HG03442 (cell line): Measurements from ENCODE around the gene NGFR.

Experiments used
- ATAC-seq: cut with Tn5 transposase; IDR thresholded peaks from one replicate; pipeline ENCODE4 v1.9.1; 2021; ENCODE audit warnings: mild to moderate bottlenecking, moderate library complexity; ENCODE audit not compliant: unreplicated experiment

Gene NGFR, protein sequence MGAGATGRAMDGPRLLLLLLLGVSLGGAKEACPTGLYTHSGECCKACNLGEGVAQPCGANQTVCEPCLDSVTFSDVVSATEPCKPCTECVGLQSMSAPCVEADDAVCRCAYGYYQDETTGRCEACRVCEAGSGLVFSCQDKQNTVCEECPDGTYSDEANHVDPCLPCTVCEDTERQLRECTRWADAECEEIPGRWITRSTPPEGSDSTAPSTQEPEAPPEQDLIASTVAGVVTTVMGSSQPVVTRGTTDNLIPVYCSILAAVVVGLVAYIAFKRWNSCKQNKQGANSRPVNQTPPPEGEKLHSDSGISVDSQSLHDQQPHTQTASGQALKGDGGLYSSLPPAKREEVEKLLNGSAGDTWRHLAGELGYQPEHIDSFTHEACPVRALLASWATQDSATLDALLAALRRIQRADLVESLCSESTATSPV

GRCh38 chr17:49494986-49495841 lies at the start of gene NGFR:
NGFR (plus strand) TSS chr17:49495293; CDS start chr17:49495418, 125 bp downstream.
- ATAC-seq = no peak

- no peak for ATAC-seq
Measured at GRCh38 chr17:49445591-49445990, 49.5 kb upstream of the NGFR start.

DNA sequence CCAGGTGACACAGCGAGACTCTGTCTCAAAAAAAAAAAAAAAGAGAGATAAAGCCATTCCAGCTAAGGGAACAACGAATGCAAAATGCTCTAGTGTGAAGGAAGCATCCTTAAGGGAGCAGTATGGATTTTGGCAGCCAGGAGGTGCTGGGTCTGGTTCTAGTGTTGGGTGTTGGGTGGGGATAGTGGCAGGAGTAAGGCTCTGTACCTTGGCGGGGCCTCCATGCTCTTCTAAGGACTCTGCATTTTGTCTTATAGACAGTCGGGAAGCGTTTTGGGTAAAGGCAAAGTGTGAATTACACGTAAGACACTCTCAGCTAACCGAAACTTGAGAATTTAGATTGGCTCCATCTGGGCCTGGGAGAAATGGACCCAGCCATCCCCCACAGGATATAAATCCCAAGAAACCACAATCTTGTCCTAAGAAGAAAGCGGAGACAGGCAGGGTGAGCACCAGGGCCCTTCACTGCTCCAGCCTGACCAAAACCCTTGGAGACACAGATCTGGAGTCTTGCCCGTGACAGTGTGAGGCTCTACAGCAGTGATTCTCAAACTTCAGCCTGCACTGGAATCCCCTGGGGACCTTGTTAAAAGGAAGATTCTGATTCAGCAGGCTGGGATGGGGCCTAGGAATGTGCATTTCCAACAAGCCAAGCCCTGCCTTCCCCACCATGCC lies 47.3 kb upstream of the NGFR start:
- no peak for ATAC-seq

DNA sequence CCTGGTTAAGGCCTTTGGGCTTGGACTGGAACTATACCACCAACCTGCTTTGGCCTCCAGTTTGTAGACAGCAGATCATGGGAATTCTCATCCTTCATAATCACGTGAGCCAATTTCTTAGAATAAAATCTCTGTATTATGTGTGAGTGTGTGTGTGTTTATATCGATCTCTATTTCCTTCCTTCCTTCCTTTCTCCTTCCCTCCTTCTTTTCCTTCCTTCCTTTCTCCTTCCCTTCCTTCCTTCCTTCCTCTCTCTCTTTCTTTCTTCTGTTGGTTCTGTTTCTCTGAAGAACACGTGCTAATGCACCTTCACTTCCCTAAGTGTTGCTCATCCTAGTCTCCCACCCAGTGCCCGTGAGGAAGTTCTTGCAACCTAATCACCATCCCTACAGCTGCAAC lies 44.9 kb upstream of the NGFR start:
- ATAC-seq = no peak

GRCh38 chr17:49450735-49451134 lies 44.4 kb upstream of the NGFR start:
- ATAC-seq = no peak

DNA sequence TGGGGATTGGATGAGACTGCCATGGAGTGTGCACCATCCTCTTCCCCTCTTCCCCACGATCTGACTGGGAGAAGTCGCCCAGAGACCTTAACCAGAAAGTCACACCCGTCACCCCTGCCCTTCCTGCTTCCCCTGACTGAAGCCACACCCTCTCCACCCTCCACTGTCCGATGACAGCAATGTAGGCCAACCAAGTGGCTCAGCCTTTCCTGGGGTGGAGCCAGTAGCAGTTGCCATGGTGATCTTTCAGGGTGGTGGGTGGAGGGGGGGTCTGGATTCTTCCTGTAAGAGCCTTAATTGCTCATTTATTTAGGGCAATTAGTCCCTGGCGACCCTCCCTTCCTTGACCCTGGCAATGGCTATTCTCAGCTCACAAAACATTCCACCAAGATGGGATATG lies 42.9 kb upstream of the NGFR start:
- no peak for ATAC-seq

DNA sequence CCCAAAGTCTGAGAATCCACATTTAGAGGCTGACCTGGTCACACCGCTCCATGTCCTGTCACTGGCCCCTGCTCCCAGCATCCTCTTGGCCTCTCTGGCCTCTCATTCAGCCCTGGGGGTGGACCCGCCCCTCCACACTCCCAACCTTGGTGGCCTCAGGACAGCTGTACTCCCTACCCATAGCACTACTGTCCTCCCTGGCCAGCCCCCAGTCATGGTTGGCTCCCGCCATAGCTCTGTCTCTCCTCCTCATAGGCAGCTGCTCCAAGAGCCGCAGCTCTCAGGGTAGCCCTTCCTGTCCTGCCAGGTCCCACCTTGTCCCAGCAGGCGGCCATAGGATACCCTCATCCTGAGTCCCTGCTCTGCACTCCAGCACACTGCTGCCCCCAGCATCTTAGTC lies 42.4 kb upstream of the NGFR start:
- ATAC-seq = no peak

GRCh38 chr17:49454050-49454449 lies 41.0 kb upstream of the NGFR start:
- no peak for ATAC-seq

DNA sequence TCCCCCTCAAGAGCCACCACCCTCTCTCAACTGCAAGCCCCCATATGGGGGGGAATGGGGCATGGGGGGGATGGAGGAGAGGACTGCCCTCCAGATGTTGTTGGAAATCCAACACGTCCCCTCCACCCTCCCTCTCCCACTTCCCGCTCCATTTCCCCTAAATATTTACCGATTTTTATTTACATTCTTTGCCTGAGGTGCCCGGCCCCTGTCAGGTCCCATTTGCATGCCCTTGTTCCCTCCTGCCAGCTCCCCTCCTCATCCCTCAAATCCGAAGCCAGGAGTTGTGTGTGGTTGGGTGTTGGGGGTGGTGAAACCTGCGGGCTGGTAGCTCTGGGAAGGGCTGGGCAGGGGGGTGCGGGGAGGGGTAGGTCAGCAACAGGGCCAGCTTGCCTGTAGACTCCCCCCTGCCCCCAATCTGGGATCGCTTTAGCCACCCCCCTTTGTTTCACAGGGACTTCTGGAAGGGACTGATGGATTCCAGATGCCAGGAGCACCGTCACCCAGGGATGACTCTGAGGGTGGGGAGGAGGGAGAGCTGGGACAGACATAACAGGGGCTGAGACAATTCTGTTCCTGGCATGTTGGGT lies 39.7 kb upstream of the NGFR start:
- no peak for ATAC-seq

DNA sequence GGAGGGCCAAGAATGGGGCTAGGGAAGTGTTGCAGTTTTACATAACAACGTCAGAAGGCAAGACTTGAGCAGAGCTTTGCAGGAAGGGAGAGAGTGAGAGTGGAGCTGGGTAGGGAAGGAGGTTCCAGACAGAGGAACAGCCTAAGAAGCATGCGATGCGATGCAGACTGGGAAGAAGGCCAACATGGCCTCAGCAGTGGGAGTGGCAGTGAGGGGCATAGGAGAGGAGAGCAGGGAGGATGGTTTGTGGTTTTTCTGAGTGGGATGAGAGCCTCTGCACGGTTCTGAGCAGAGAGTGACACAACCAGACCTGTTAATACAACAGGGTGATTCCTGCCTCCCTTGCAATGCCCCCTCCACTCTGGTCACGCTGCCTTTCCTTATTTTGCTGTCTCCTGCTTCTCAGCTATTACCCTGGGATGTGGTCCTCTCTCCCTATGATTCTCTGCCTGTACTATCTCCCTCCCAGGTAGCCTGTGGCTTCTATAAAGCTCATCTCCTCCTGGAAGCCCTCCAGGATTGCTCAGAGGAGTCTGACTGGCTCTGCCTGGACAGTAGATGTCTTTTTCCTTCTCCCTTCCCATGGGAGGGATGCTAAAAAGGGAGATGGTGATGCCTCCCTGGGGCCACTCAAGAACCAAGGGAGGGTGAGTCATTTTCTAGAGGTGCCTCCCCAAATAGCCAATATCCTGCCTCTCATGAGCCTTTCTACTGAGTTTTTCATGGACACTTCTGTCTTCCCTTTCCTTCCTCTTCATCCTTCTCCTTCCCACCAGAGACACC lies 38.7 kb upstream of the NGFR start:
- ATAC-seq = no peak

- ATAC-seq = no peak
Measured at GRCh38 chr17:49457564-49458535, 37.2 kb upstream of the NGFR start.

- no peak for ATAC-seq
Measured at GRCh38 chr17:49459401-49459984, 35.6 kb upstream of the NGFR start.

DNA sequence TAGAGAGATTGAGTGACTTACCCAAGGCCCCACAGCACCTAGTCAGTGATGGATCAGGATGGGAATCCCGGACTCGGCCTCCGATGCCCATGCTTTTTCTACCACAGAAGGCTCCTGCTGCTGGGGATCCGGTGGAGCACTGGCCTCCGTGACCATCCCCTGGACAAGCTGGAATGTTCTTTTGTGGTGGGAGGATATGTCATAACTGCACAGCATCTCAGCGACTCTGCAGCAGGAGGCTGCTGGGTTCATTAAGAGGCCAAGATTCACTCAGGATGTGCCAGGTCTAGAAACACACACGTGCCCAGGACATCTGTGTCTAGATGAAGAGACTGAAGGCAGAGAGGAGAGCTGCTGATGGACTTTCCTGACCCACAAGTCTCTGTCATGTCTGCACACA lies 34.7 kb upstream of the NGFR start:
- ATAC-seq = no peak

DNA sequence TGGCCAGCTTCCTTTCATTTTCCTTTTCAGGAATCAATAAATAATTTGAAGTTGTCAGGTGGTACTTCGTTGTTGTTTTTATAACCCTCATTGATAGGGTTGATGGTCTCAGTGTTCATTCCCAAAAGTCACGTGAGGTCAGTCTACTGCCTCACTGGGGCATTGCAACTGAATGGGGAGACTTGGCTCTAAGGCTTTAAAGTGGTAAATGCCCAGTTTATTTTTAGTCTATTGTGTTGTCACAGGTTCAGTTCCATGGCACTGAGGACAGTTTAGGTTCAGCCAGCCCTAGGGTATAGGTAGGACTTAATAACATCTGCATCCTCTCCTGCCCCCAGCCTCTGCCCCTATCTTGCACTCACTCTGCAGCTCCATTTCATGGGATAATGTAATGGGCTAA lies 33.5 kb upstream of the NGFR start:
- no peak for ATAC-seq

GRCh38 chr17:49464049-49464448 lies 31.0 kb upstream of the NGFR start:
- no peak for ATAC-seq

DNA sequence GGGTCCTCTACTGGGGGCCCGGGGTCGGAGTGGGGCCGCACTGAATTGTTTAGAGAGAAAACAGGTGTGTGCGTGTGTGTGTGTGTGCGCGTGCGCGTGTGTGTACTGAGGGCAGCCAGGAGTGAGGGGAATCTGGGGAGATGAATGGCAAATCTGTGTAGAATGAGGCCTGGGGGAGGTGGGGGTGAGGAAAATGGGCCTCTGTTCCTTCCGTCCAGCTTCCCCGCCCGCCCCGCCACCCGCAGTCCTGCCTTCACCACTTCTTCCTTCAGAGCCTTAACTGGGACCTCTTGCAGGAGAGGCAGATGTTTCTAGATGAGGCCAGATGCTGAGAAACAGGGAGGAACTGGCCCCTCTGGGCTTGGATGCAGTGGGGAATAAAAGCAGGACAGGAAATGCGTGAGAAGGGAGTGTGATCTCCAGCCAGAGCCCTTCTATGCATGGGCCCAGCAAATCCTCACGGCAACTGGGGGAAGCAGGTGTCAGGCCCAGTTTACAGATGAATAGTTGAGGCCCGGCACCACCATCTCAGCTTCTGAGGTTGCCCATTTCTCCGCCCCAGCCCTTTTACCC lies 29.7 kb upstream of the NGFR start:
- no peak for ATAC-seq

GRCh38 chr17:49466436-49466835 lies 28.7 kb upstream of the NGFR start:
- no peak for ATAC-seq

- ATAC-seq = no peak
Measured at GRCh38 chr17:49467175-49467574, 27.9 kb upstream of the NGFR start.
